Measurements from ENCODE around the gene COMMD1. TPM values are rescaled to one million over a fixed set of nuclear protein-coding genes. Genes with fewer than 3 reads are reported as not detected.
"Not testable (repeated sequence)": the region's sequence is repeated elsewhere in the genome, so short reads cannot be mapped to it uniquely, and the experiment has no call there.

Gene COMMD1
- total RNA-seq: 10 to 100 TPM in 3 of 4 donors, 1 to 10 TPM in 1; 8.5 to 80.7 (median 48.2) TPM

- peak; percentile 61 to 69 for DNase-seq
- intact Hi-C loops (cut with DNase I; ENCODE audit: low total_unique reads): no loop called here
- H3K4me3 ChIP-seq: peak within 1 kb of the TSS; percentile 52 to 78
- H3K27ac ChIP-seq: peak within 1 kb of the TSS; percentile 72 to 75
- no peaks in the 10 kb centered on the region for H3K36me3 ChIP-seq
- no peaks in the 10 kb centered on the region for H3K9me3 ChIP-seq
- H3K4me1 ChIP-seq: peaks cover 0 to 3% of the 10 kb centered on the region in 2 donors
- no peaks in the 10 kb centered on the region for H3K27me3 ChIP-seq
- TF ChIP-seq CTCF (IDR thresholded peaks at IDR 0.05): no peak
- peak in 1 of 2 donors; percentile 36 for TF ChIP-seq POLR2A (IDR thresholded peaks at IDR 0.05)
These were observed at the start of gene COMMD1 for GRCh38 chr2:61905372-61906185. TSS of gene COMMD1 (plus strand) at chr2:61905674. CDS start at chr2:61905679, 5 bp downstream.

GRCh38 chr2:61857224-61857623, 48.2 kb upstream of the COMMD1 start:
- Histone ChIP-seq H3K36me3 (no peaks in the 10 kb centered on the region), H3K27me3 (no peaks in the 10 kb centered on the region), H3K9me3 (no peaks in the 10 kb centered on the region), H3K4me3 (no peak overlapping the region), H3K4me1 (no peaks in the 10 kb centered on the region), H3K27ac (no peak overlapping the region)
- DNase-seq: no peak
- TF ChIP-seq POLR2A (IDR thresholded peaks at IDR 0.05) (no peak), CTCF (IDR thresholded peaks at IDR 0.05) (no peak)
- intact Hi-C loops (cut with DNase I; ENCODE audit: low total_unique reads): no loop called here

- no peak for DNase-seq
- H3K9me3 ChIP-seq: no peaks in the 10 kb centered on the region
- intact Hi-C loops (cut with DNase I; ENCODE audit: low total_unique reads): no loop called here
- no peak overlapping the region for H3K27ac ChIP-seq
- H3K4me1 ChIP-seq: no peaks in the 10 kb centered on the region
- H3K27me3 ChIP-seq: no peaks in the 10 kb centered on the region
- TF ChIP-seq CTCF (IDR thresholded peaks at IDR 0.05): no peak
- TF ChIP-seq POLR2A (IDR thresholded peaks at IDR 0.05): no peak
- no peak overlapping the region for H3K4me3 ChIP-seq
- no peaks in the 10 kb centered on the region for H3K36me3 ChIP-seq
These were observed 43.4 kb upstream of the COMMD1 start for GRCh38 chr2:61862085-61862484.

GRCh38 chr2:61866482-61867089, 38.9 kb upstream of the COMMD1 start:
- H3K4me1 ChIP-seq; intact Hi-C loops (cut with DNase I; ENCODE audit: low total_unique reads); H3K9me3 ChIP-seq; H3K36me3 ChIP-seq; DNase-seq; H3K4me3 ChIP-seq; H3K27ac ChIP-seq; H3K27me3 ChIP-seq: not testable (repeated sequence)

- no peaks in the 10 kb centered on the region for H3K4me1 ChIP-seq
- TF ChIP-seq CTCF (IDR thresholded peaks at IDR 0.05) (no peak), POLR2A (IDR thresholded peaks at IDR 0.05) (no peak)
- H3K27me3 ChIP-seq: no peaks in the 10 kb centered on the region
- H3K9me3 ChIP-seq: no peaks in the 10 kb centered on the region
- intact Hi-C loops (cut with DNase I; ENCODE audit: low total_unique reads): no loop called here
- H3K4me3 ChIP-seq: no peak overlapping the region
- no peaks in the 10 kb centered on the region for H3K36me3 ChIP-seq
- DNase-seq: no peak
- H3K27ac ChIP-seq: no peak overlapping the region
These were observed 29.1 kb upstream of the COMMD1 start for GRCh38 chr2:61876400-61876799.

Data from uterus (tissue), 4 donors.